Fibroblast of villous mesenchyme (primary cell): ENCODE measurements around the gene NOL4L. TPM values are rescaled to one million over a fixed set of nuclear protein-coding genes. Genes with fewer than 3 reads are reported as not detected.

ENCODE experiments used
- DNase-seq: peaks from one replicate; pipeline ENCODE4 v3.0.0-alpha.2; 2010; ENCODE audit warnings: low read depth
- H3K4me3 ChIP-seq: 2 replicates; pipeline ENCODE4 v1.5.1; 2011; ENCODE audit warnings: low read depth, mild to moderate bottlenecking, low read length
- total RNA-seq: library from RNA; depleted of rRNA; stranded (reverse); fragments of >200 nt; gene quantifications from 2 replicates; pipeline ENCODE4 v1.2.3, GENCODE V29; 2012
- TF ChIP-seq, protein P1 (sequence below): IDR thresholded peaks from 2 replicates; pipeline ENCODE4 v1.5.1; 2012; ENCODE audit warnings: low read depth, mild to moderate bottlenecking, low read length; ENCODE audit not compliant: insufficient read depth

Gene NOL4L
- total RNA-seq, 1 donor, result 9.9 TPM

- DNase-seq, result no peak
- no peak overlapping the region for H3K4me3 ChIP-seq
- TF ChIP-seq, protein P1, sequence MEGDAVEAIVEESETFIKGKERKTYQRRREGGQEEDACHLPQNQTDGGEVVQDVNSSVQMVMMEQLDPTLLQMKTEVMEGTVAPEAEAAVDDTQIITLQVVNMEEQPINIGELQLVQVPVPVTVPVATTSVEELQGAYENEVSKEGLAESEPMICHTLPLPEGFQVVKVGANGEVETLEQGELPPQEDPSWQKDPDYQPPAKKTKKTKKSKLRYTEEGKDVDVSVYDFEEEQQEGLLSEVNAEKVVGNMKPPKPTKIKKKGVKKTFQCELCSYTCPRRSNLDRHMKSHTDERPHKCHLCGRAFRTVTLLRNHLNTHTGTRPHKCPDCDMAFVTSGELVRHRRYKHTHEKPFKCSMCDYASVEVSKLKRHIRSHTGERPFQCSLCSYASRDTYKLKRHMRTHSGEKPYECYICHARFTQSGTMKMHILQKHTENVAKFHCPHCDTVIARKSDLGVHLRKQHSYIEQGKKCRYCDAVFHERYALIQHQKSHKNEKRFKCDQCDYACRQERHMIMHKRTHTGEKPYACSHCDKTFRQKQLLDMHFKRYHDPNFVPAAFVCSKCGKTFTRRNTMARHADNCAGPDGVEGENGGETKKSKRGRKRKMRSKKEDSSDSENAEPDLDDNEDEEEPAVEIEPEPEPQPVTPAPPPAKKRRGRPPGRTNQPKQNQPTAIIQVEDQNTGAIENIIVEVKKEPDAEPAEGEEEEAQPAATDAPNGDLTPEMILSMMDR, result no peak
These were observed 155.3 kb downstream of the NOL4L start for GRCh38 chr20:32429745-32430360.

- no peak overlapping the region for H3K4me3 ChIP-seq
- TF ChIP-seq, protein P1, result no peak
- no peak for DNase-seq
These were observed 155.8 kb downstream of the NOL4L start for GRCh38 chr20:32429343-32429742.

DNA sequence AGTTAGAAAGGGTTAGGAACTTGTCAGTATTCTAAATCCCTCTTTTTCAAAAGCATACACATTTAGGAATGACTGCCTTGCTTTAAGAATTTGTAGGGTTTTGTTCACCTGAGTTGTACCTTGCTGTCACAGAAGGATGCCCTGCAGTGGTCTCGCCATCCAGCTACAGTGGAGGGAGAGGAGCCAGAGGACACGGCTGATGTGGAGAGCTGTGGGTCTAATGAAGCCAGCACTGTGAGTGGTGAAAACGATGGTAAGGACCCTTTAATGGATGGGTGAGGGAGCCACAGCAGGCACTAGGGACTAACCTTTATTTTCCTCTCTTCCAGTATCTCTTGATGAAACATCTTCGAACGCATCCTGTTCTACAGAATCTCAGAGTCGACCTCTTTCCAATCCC, 157.1 kb downstream of the NOL4L start:
- TF ChIP-seq, protein P1, result no peak
- DNase-seq, result no peak
- no peak overlapping the region for H3K4me3 ChIP-seq

DNA sequence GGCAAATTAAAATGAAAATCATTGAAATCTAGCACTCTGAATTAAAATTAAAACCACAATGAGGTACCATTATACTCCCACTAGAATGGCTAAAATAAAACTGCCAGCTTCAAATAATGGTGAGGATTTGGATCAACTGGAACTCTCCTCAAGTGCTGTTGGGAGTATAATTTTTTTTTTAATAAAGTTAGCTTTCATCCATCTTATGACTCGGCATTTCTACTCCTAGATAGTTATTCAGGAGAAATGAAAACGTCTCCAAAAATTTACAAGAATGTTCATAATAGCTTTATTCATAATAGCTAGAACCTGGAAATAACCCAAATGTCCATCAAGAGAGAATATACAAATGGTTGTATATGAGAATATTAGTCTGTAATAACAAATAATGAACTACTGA, 163.8 kb downstream of the NOL4L start:
- no peak for DNase-seq
- H3K4me3 ChIP-seq, result no peak overlapping the region
- TF ChIP-seq, protein P1, result no peak

DNA sequence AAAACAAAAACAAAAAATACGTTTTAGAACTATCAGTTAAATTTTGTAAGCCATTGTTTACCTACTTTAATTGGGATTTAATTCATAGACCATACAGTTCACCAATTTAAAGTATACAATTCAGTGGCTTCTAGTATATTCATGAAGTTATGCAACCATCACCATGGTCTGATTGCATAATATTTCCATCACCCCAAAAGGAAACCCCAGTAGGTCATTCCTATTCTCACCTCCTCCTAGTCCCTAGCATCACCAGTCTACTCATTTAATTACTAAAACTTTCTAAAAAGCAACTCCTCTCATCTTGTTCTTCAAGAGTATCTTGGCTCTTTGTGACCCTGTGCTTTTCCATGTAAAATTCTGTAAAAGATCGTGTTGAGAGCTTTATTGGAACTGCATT, 166.8 kb downstream of the NOL4L start:
- no peak for DNase-seq
- TF ChIP-seq, protein P1, result no peak
- no peak overlapping the region for H3K4me3 ChIP-seq

- TF ChIP-seq, protein P1, result no peak
- no peak overlapping the region for H3K4me3 ChIP-seq
- no peak for DNase-seq
These were observed 168.9 kb downstream of the NOL4L start for GRCh38 chr20:32416206-32416605.

DNA sequence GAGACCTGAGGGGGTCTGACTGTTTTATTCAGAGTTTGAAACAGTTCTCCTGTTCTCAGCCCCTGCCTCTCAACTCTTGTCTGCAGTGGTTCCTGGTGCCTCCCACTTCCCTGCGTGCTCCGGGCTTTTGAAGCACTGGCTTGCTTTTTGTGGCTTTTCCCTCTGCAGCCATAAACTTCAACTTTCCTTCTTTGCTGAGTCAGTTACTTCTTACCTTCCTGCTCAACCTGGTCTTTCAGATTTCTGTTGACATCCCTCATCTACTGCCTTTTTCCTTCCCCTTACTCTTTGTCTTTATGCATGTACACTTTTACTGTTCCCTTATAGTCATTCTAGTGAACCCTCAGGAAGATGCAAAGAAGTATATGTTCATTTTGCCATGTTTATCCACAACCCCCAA, 169.6 kb downstream of the NOL4L start:
- TF ChIP-seq, protein P1, result no peak
- no peak for DNase-seq
- no peak overlapping the region for H3K4me3 ChIP-seq
